ENCODE measurements around the gene INPP5A.

The INPP5A gene

DNA sequence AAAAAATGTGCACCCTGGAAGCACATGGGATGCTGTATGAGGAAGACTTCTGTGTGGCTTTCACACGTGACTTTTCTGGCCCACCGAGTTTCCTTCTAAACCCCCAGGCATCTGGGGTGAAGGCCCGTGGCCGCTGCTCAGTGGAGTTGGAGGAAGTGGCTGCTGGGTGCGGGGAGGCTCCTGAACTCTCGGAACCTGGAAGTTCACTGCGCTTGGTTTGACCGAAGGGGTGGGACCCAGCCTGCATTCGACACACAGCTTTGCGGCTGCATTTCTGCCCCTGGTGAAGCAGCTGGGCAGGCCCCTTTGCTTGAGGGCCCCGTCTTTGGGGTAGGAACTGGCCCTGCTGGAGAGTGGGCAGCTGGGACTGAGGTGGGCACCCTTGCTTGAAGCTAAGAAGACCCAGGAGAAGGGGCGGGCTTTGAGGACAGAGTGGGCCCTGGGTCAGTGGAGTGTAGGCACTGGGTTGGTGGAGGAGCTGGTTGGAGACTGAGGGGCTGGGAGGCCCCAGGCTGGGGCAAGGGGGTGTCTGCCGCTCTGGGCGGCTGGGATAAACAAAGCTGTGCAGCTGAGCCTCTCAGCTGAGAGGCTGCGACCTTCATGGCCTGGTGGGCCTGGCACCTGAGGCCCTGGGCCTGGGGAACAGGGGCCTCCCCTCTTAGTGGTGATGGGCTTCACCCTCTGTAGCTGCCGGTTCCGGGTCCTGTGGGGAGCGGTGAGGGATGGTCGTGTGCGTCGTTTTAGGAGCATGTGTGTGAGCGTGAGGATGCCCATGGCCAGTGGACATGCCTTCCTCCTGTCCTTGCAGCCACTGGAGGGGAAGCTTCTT, 78.0 kb downstream of the INPP5A start:
- TF ChIP-seq, protein P1, sequence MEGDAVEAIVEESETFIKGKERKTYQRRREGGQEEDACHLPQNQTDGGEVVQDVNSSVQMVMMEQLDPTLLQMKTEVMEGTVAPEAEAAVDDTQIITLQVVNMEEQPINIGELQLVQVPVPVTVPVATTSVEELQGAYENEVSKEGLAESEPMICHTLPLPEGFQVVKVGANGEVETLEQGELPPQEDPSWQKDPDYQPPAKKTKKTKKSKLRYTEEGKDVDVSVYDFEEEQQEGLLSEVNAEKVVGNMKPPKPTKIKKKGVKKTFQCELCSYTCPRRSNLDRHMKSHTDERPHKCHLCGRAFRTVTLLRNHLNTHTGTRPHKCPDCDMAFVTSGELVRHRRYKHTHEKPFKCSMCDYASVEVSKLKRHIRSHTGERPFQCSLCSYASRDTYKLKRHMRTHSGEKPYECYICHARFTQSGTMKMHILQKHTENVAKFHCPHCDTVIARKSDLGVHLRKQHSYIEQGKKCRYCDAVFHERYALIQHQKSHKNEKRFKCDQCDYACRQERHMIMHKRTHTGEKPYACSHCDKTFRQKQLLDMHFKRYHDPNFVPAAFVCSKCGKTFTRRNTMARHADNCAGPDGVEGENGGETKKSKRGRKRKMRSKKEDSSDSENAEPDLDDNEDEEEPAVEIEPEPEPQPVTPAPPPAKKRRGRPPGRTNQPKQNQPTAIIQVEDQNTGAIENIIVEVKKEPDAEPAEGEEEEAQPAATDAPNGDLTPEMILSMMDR (IDR thresholded peaks at IDR 0.05; ENCODE audit: low read depth, low read length), result no peak
- DNase-seq (ENCODE audit: extremely low read depth, low read depth), result no peak

DNA sequence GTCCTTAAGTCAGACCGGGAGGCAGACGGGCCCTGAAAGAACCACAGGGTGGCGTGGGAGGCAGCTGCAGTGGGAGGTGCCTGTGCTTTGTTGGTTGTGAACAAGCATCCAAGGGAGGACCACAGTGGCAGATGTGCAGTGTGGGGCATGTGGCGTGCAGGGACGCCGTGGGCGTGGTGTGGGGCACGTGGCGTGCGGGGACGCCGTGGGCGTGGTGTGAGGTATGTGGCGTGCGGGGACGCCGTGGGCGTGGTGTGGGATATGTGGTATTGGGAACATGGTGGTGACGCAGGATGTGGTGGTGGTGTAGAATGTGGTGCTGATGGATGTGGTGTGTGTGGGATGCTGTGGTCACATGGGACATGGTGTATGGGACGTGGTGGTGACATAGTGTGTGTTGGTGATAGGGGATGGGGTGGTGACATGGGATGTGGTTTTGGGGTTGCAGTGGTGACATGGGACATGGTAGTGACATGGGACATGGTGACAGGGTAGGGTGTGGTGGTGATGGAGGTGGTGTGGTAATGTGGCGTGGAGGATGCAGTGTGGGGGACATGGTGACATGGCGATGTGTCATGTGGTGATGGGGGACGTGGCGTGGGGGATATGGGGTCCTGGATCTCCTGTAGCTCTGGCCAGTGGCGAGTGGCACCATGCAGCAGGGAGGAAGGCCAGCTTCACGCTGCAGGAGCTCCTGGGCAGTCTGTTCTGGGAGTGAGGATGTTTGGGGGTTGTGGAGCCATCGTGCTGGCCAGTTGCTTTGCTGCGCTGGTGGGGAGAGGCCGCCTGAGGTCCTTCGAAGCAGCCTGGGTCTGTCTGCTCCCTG, 78.8 kb downstream of the INPP5A start:
- TF ChIP-seq, protein P1 (IDR thresholded peaks at IDR 0.05; ENCODE audit: low read depth, low read length), result no peak
- no peak for DNase-seq (ENCODE audit: extremely low read depth, low read depth)

DNA sequence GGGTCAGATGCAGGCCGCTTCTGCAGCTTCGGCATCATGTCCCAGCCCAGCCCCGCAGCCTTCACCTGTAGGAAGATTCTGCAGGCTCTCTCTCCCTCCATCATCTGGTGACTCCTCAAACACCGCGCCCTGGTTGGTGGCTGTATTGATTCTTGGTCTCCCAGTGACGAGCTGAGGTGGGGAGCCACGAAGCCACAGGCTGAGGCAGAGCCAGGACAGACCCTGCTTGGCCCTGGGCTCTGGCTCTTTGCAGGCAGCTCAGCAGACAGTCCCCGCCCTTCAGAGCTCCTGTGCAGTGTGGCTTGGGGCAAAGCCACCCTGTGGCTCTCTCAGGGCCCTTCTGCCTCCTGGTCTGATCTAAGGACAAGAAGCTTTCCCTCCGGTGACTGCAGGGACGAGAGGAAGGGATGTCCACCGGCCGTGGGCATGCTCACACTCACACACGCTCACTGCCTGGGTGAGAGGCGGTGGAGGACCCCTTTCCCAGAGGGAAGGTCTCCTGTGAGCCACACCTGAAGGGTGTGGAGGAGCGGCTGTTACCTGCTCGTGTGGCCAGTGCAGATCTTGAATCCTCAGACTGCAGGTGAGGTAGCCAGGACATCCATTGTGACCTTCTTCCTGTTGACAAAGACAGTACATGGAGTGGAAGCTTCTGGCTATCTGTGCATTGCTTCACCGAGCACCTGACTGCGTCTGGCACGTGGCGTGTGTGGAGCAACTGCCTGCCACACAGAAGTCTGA, 79.6 kb downstream of the INPP5A start:
- no peak for DNase-seq (ENCODE audit: extremely low read depth, low read depth)
- TF ChIP-seq, protein P1 (IDR thresholded peaks at IDR 0.05; ENCODE audit: low read depth, low read length), result no peak

DNA sequence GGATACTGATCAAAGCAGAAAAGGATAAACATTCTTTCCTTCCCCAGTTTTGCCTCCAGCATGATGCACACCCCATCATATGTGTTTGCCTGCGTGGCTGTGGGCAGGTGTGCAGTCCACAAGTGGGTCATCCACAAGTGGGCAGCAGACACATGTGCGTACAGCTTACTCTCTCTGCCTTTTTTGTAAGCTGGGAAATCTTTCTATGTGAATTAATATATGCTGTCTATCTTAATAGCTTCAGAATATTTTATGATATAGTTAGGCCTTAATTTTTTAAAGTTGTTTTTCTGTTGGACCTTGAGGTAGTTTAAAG, 80.1 kb downstream of the INPP5A start:
- no peak for DNase-seq (ENCODE audit: extremely low read depth, low read depth)
- TF ChIP-seq, protein P1 (IDR thresholded peaks at IDR 0.05; ENCODE audit: low read depth, low read length), result no peak

DNA sequence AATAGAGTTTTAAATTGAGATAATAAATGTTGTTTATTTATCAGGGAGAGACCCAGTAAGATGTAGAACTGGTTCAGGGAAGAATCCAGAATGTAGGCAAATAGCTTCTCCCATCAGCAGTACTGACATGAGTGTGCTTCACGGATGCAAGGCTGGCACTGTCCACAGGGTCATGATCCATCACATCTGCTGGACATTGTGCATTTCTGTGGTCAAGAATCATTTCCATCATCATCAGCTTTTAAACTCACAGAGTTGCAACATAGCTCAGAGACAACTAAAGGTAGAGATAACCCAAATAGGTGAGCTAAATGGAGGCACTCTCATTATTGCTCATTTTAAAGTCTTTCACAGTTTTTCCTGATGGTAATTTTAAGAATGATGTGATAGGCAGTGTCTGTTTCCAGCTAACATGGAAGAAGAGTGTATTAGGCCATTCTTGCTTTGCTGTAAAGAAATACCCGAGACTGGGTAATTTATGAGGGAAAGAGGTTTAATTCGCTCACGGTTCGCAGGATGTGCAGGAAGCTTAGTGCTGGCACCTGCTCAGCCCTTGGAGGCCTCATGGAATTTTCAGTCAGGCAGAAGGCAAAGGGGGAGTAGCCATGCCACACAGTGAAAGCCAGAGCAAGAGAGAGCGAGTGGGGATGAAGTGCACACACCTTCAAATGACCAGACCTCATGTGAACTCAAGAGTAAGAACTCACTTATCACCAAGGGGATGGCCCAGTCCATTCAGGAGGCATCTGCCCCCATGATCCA, 80.8 kb downstream of the INPP5A start:
- no peak for DNase-seq (ENCODE audit: extremely low read depth, low read depth)
- TF ChIP-seq, protein P1 (IDR thresholded peaks at IDR 0.05; ENCODE audit: low read depth, low read length), result no peak

DNA sequence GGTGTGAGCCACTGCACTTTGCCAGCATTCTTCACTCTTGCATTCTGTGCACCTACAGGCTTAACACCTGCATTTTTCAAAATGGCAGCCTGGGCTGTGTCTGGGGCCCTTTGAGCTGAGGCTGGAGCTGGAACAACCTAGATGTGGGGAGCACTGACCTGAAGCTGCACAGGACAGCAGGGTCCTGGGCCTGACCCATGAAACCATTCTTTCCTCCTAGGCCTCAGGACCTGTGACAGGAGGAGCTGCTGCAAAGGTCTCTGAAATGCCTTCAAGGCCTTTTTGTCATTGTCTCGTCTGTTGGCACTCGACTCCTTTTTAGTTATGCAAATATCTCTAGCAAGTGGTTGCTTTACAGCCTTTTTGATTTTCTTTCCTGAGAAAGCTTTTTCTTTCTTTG, 82.3 kb downstream of the INPP5A start:
- DNase-seq (ENCODE audit: extremely low read depth, low read depth), result no peak
- TF ChIP-seq, protein P1 (IDR thresholded peaks at IDR 0.05; ENCODE audit: low read depth, low read length), result no peak

Measured in AG09319 (cell line).